GM18861 (cell line): ENCODE measurements around the gene HES5.
"Not testable (repeated sequence)": the region's sequence is repeated elsewhere in the genome, so short reads cannot be mapped to it uniquely, and the experiment has no call there.

ENCODE experiments used
- ATAC-seq: cut with Tn5 transposase; IDR thresholded peaks from one replicate; pipeline ENCODE4 v1.9.1; 2021; ENCODE audit not compliant: unreplicated experiment

Gene HES5

DNA sequence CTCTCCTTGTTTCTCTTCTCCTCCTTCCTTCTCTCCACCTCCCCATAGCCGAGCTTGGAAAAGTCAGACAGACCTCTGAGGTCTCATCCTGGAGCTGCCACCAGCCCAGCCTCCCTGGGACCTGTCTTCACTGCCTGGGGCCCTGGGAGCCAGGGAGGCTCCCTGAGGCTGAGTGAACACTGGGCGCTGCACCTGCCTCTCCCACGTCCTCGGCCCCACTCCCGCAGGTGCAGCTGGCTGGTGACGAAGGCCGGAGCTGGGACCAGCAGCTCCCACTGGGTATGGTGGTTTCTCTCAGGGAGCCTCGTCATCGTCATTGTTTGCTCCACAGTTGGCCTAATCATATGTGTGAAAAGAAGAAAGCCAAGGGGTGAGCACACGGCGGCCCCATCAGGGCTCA lies 31.4 kb upstream of the HES5 start:
- no peak for ATAC-seq

- no peak for ATAC-seq
These were observed 30.4 kb upstream of the HES5 start for GRCh38 chr1:2560299-2561073.

GRCh38 chr1:2559509-2560298 lies 29.6 kb upstream of the HES5 start:
- no peak for ATAC-seq

GRCh38 chr1:2558861-2559260 lies 28.8 kb upstream of the HES5 start:
- no peak for ATAC-seq

GRCh38 chr1:2558420-2558819 lies 28.4 kb upstream of the HES5 start:
- no peak for ATAC-seq

DNA sequence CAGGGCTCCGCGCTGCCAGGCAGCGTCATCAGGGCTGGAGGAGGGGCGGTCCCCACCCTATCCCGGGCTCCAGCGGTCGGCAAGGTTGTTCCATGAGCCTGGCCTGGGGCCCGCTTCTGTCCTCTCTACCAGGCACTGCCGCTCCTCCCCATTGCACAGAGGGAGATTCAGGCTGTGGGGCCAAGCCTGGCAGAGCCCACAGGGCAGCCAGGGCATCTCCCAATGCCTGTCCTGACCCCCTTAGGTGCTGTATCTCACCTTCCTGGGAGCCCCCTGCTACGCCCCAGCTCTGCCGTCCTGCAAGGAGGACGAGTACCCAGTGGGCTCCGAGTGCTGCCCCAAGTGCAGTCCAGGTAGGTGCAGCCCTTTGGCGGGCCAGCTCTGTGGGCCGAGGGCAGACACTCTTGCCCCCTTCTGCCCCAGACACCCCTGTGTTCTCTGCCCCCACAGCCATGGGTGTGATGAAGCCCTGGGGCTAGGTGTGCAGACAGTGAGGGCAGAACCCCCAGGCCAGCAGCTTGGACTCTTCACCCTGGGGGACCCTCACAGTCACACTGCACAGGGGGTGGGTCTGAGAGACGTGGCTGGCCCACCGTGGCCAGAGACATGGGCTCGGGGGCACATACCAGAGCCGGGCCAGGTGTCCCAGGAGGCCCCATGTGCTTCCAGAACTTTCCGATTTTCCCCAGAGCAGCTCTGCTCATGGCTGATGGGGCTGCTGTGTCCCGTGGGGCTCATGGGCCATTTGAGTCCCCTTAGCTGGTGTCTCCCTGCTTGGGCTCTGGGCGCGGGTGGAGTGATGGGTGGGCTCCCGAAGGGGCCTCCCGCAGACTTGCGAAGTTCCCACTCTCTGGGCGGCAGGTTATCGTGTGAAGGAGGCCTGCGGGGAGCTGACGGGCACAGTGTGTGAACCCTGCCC lies 27.7 kb upstream of the HES5 start:
- ATAC-seq: no peak

DNA sequence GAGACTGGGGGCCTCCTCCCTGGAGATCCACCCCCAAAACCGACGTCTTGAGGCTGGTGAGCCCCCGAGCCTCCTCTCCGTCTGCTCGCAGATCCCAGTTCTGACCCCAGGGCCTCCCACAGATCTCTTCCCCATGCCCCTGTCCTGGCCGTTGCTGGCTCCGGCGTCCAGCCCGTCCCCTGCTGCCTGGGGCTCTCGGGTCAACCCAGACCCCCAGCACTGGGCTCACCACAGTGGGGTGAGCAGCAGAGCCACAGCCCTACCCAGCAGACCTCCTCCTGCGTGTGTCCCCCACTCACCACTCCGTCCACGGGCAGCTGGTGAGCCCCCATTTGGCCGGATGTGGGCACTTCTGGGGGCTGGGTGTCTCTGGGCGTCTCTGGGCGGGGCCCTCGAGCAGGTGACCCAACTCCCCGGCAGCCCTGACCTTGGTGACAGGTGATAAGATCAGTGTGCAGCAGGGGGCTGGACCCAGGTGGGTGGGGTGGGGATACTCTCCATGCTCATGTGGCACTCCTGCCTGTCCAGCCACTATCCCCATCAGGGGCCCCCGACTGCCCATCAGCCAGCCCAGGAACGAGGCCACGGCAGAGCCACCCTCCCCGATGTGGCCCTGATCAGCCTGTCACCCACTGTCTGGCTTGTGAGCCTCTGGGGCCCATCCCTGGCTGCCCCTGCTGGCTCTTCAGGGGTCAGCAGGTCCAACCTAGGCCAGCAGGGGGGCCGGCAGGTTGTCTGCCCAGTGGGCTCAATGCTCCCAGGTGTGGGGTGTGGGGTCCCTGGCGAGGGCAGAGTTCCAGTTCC lies 26.8 kb upstream of the HES5 start:
- no peak for ATAC-seq

DNA sequence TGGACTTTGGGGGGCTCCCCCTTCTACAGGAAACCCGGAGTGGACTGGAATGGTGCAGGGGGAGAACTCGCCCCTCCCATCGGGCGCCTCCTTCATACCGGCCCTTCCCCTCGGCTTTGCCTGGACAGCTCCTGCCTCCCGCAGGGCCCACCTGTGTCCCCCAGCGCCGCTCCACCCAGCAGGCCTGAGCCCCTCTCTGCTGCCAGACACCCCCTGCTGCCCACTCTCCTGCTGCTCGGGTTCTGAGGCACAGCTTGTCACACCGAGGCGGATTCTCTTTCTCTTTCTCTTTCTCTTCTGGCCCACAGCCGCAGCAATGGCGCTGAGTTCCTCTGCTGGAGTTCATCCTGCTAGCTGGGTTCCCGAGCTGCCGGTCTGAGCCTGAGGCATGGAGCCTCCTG lies 26.2 kb upstream of the HES5 start, which contains the start of gene TNFRSF14:
Gene TNFRSF14, plus strand, starts transcription at position 95 of the 401 bp plus-strand sequence. Its CDS starts 294 bp downstream, at position 389.
- peak; percentile 22 for ATAC-seq

GRCh38 chr1:2555634-2556276 lies 25.7 kb upstream of the HES5 start:
- peak; percentile 31 for ATAC-seq

DNA sequence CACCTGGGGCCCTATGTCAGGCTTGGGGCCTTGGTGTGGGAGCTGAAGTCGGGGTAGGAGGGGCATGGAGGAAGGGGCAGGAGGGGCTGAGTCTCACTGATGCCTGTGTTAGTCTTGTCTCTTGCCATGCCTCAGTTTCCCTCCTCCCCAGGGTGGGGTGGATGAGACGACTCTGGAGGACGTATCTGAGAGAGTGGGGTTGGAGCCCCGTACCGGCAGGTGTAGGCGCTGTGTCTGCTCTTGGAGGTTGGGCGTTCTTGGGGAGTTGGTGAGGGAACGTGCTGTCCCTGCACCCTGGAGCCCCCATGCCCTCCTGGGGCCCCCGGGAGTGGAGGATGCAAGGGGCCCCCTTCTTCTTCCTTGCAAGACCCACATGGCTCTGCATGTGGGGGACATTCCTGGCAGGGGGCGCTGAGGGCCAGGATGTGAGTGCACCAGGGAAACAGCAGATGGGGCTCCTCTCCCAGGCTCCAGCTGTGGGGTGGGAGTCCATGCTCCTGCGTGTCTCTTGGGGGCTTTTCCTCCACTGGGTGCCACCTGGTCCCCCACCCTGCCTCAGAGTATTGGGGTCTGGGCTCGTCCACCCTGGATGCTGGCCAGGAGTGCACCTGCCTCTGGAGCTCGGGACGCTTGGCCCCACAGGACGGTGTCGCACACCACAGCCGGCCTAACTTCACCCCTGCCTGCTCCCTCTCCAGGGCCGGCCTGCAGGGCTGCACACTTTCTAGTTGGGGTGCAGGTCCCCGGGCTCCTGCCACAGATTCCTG lies 24.7 kb upstream of the HES5 start:
- no peak for ATAC-seq

DNA sequence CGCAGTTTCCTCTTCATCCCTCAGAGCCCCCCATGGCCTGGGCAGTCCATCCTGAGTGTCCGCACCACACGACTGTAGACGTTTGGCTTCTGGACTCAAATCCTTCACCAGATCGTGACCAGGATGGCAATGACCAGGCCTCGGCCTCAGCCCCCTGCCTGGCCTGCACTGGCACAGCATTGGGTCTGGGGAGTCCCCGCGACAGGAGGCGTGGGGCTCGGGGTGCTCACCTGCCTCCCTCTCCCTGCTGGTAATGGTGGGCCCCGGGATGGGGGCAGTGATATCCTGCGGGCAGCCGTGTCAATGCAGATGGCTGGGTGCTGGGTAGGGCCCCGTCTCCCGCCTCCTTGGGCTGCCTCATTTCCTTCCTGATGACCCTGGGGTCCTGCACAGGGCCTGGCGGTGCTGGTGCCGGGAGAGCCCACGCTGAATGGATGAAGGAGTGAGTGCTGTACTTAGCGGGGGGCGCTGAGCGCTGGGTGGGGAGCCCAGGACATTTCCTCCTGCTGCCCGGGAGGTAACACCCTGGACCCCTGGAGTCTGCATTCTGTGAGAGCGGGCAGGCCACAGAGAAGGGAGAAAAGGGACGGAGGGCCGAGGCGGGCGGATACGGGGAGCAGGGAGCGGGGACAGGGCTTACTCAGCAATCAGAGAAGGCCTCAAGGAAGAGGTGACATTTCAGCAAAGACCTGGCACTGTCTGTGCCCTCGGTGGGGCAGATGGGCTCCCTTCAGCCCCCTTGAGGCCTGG lies 24.0 kb upstream of the HES5 start:
- ATAC-seq: no peak

DNA sequence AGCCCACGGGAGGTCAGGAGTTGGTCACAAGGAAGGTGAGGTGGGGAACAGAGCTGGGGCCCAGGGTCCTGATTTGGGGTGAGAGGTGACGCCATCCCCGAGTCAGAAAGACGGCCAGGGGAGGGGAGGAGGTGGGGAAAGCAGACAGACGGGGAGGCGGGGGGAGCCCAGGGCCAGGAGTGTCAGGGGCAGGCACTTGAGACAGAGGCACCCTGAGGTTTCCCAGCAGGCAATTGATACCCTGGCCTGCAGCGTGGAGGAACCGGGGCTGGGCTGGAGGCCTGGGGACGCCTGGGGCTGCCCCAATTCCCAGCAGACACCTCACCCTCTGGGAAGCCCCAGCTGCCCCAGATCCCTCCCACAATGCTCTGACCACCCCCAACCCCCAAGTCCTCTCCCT lies 23.0 kb upstream of the HES5 start:
- not testable (repeated sequence) for ATAC-seq

DNA sequence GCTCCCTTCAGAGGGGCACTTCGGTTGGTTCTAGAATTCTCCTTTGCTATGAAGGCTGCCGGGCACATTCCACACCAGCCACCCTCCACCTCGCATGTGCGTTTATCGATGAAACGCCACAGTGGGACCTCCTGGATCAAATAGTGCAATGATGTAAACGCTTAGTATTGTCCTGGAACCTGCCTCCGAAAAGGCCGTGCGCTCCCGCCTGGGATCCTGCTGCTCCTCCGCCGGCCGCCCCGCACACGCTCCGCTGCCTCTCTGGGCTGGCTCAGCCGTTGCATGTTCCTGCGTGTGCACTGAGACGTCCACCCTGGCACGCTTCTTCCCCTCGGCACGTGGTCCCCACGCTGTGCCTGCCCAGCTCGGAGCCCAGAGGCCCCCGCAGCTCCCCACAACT lies 22.1 kb upstream of the HES5 start:
- no peak for ATAC-seq

GRCh38 chr1:2551544-2551943 lies 21.5 kb upstream of the HES5 start:
- not testable (repeated sequence) for ATAC-seq

- ATAC-seq: not testable (repeated sequence)
These were observed 20.3 kb upstream of the HES5 start for GRCh38 chr1:2550309-2550861.

DNA sequence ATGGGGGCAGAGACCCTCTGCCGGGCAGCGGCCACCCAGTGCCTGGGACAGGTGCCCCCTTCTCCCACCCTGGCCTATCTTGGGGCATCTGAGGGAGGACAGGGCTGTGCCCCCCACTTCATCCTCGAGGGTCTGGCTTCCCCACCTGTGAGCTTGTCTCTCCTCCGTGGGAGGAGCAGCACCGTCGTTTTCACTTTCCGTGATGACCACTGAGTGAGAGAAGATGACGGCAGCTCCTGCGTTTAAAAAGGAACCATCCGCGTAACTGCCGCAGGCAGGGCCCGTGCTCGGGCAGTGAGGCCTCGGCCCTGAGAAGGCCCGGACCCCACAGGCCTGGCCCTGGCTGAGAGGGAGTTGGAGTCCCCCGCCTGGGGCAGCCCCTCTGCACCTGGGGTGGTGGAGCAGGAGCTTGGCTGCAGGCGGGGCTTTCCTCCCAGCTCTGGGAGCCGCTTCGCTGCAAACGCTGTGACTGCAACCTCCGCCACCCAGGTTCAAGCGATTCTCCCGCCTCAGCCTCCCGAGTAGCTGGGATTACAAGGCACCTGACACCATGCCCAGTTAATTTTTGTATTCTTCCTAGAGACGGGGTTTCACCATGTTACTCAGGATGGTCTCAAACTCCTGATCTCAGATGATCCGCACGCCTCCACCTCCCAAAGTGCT lies 19.4 kb upstream of the HES5 start:
- not testable (repeated sequence) for ATAC-seq

GRCh38 chr1:2548068-2548589 lies 18.1 kb upstream of the HES5 start:
- ATAC-seq: peak; percentile 14
